Measurements from ENCODE around the gene KPNA6.

- TF ChIP-seq CTCF (IDR thresholded peaks at IDR 0.05 in 2 of 3, conservative IDR thresholded peaks at IDR 0.05 in 1 of 3; ENCODE audit: borderline replicate concordance in 1 of 3, insufficient read depth in 1 of 3, low read depth in 2 of 3, low read length in 2 of 3): no peak
- TF ChIP-seq RAD21 (IDR thresholded peaks at IDR 0.05; ENCODE audit: low read depth): no peak
- TF ChIP-seq EGR1 (IDR thresholded peaks at IDR 0.05; ENCODE audit: low read depth): no peak
- TF ChIP-seq CEBPB (IDR thresholded peaks at IDR 0.05; ENCODE audit: low read depth): no peak
- TF ChIP-seq POLR2AphosphoS5 (IDR thresholded peaks at IDR 0.05; ENCODE audit: low read depth, low read length): no peak
- TF ChIP-seq ZNF274 (IDR thresholded peaks at IDR 0.05; ENCODE audit: low read depth, low read length): no peak
These were observed 5.0 kb downstream of the KPNA6 start for GRCh38 chr1:32112806-32113375.
